Adrenal gland (tissue), 5 donors: ENCODE results near the gene DACT2.

ENCODE experiments used
- POLR2A ChIP-seq, 2 donors: fragments of 450-650 bp; IDR thresholded peaks; one replicate each; pipeline ENCODE4 v1.6.1; 2017; ENCODE audit warnings: antibody characterized with exemption in 2 of 2, mild to moderate bottlenecking in 2 of 2, moderate library complexity in 1 of 2
- TF ChIP-seq, protein P1 (sequence below), 6 experiments: fragments of 450-650 bp in 4 of 6; fragments of 200-600 bp in 2 of 6; sonication (generic) in 1 of 6; IDR thresholded peaks; 1 replicate in 5 of 6; 2 replicates in 1 of 6; pipeline versions ENCODE4 v1.5.1 to v1.8.0; 2016 to 2021; ENCODE audit warnings: antibody characterized with exemption in 6 of 6, mild to moderate bottlenecking in 2 of 6, moderate library complexity in 1 of 6
- donor health status: DM: no; HTN: no; CAD: no.

DNA sequence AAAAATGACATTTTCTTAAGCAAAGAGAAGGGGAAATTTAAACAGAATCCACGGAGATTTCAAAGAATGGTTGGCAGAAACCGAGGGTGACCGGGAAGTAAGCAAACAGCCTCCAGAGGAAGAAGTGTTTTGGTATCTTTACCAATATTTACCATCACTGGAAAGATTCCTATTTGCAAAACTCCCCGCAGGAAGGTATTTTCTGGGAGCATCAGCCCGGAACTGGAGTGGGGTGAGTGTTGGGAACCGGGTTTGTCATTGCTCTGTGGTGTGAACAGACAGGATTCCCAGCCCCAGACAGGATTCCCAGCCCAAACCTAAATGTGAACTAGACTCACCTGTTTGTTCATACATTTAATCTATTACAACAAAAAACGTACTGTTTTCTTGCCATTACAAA is 19.2 kb upstream of the DACT2 start:
- TF ChIP-seq, protein P1, sequence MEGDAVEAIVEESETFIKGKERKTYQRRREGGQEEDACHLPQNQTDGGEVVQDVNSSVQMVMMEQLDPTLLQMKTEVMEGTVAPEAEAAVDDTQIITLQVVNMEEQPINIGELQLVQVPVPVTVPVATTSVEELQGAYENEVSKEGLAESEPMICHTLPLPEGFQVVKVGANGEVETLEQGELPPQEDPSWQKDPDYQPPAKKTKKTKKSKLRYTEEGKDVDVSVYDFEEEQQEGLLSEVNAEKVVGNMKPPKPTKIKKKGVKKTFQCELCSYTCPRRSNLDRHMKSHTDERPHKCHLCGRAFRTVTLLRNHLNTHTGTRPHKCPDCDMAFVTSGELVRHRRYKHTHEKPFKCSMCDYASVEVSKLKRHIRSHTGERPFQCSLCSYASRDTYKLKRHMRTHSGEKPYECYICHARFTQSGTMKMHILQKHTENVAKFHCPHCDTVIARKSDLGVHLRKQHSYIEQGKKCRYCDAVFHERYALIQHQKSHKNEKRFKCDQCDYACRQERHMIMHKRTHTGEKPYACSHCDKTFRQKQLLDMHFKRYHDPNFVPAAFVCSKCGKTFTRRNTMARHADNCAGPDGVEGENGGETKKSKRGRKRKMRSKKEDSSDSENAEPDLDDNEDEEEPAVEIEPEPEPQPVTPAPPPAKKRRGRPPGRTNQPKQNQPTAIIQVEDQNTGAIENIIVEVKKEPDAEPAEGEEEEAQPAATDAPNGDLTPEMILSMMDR (IDR thresholded peaks at IDR 0.05), result no peak
- no peak for TF ChIP-seq POLR2A (IDR thresholded peaks at IDR 0.05)
